Muscle of back (tissue), 11 donors: ENCODE data around the gene YAP1. TPM values are rescaled to one million over a fixed set of nuclear protein-coding genes. Genes with fewer than 3 reads are reported as not detected.
A peak's percentile ranks its signal among the peaks of the same experiment; 100 is the strongest.

ENCODE experiments used
- DNase-seq, 3 donors: peaks; one replicate each; pipeline versions ENCODE4 v3.0.0 to v3.0.0-alpha.2; 2013
- polyA plus RNA-seq, 10 donors: library from polyadenylated mRNA; unstranded; fragments of 120-200 nt; gene quantifications; one replicate each; pipeline ENCODE4 v1.2.1, GENCODE V29; 2013; ENCODE audit not compliant: insufficient read length in 10 of 10

YAP1 gene
- polyA plus RNA-seq, 10 donors: 64.4 to 99.7 (median 76.7) TPM

- DNase-seq: peak in 1 of 3 donors; percentile 31
Observed at GRCh38 chr11:102115557-102115956, 5.3 kb downstream of the YAP1 start.

- no peak for DNase-seq
Observed at GRCh38 chr11:102116453-102117205, 6.4 kb downstream of the YAP1 start.

- DNase-seq: no peak
Observed at GRCh38 chr11:102117472-102118113, 7.3 kb downstream of the YAP1 start.

- DNase-seq: no peak
Observed at GRCh38 chr11:102118937-102119336, 8.7 kb downstream of the YAP1 start.

GRCh38 chr11:102119997-102120396 is 9.8 kb downstream of the YAP1 start:
- no peak for DNase-seq

GRCh38 chr11:102120437-102120973 is 10.3 kb downstream of the YAP1 start:
- no peak for DNase-seq

GRCh38 chr11:102121329-102121728 is 11.1 kb downstream of the YAP1 start:
- DNase-seq: no peak

- no peak for DNase-seq
Observed at GRCh38 chr11:102134597-102134996, 24.4 kb downstream of the YAP1 start.

GRCh38 chr11:102135256-102135655 is 25.0 kb downstream of the YAP1 start:
- no peak for DNase-seq

GRCh38 chr11:102138223-102138622 is 28.0 kb downstream of the YAP1 start:
- peak in 1 of 3 donors; percentile 29 for DNase-seq

- DNase-seq: peak in 1 of 3 donors; percentile 90
Observed at GRCh38 chr11:102138670-102139069, 28.4 kb downstream of the YAP1 start.

- peak in 2 of 3 donors; percentile 35 to 90 for DNase-seq
Observed at GRCh38 chr11:102139081-102139498, 28.8 kb downstream of the YAP1 start.

GRCh38 chr11:102142333-102142732 is 32.1 kb downstream of the YAP1 start:
- DNase-seq: peak; percentile 45 to 67 (median 53)

- no peak for DNase-seq
Observed at GRCh38 chr11:102143867-102144266, 33.6 kb downstream of the YAP1 start.

GRCh38 chr11:102144357-102145355 is 34.4 kb downstream of the YAP1 start:
- peak in 2 of 3 donors; percentile 24 to 36 for DNase-seq

GRCh38 chr11:102147015-102147414 is 36.8 kb downstream of the YAP1 start:
- DNase-seq: peak in 1 of 3 donors; percentile 22

GRCh38 chr11:102147632-102148031 is 37.4 kb downstream of the YAP1 start:
- no peak for DNase-seq

GRCh38 chr11:102148059-102148458 is 37.8 kb downstream of the YAP1 start:
- no peak for DNase-seq

GRCh38 chr11:102151784-102152525 is 41.7 kb downstream of the YAP1 start:
- no peak for DNase-seq

- no peak for DNase-seq
Observed at GRCh38 chr11:102153082-102153481, 42.8 kb downstream of the YAP1 start.

GRCh38 chr11:102154806-102155205 is 44.6 kb downstream of the YAP1 start:
- DNase-seq: no peak
